DOHH2 (cell line): Measurements from ENCODE around the gene KAT7.

ENCODE experiments used
- EZH2phosphoT487 ChIP-seq: fragments of 200-600 bp; sonication (generic); IDR thresholded peaks from 2 replicates; pipeline ENCODE4 v1.6.1; 2017; ENCODE audit warnings: borderline replicate concordance, mild to moderate bottlenecking, antibody characterized with exemption, low read length, moderate library complexity, mixed read lengths
- TF ChIP-seq, protein P1 (sequence below): fragments of 200-600 bp; sonication (generic); IDR thresholded peaks from one replicate; pipeline ENCODE4 v1.5.1; 2014; ENCODE audit warnings: antibody characterized with exemption, mild to moderate bottlenecking, low read depth, low read length; ENCODE audit not compliant: poor library complexity, severe bottlenecking

DNA sequence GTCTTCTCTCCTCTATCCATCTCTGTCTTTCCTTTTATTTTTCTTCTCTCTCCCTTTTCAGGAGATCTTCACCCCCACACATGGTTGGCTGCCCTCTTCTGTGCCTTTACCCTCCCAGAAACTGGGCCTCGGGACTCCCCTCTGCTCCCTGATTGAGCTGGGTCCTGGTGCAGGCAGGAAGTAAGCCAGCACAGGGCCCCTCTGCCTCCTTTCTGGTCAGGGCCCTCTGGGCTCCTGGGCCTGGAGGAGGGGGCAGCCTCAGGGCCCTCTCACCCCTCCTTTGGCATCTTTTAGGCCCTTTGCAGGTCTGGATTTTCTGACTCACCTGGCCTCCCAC lies 80.5 kb downstream of the KAT7 start:
- TF ChIP-seq, protein P1, sequence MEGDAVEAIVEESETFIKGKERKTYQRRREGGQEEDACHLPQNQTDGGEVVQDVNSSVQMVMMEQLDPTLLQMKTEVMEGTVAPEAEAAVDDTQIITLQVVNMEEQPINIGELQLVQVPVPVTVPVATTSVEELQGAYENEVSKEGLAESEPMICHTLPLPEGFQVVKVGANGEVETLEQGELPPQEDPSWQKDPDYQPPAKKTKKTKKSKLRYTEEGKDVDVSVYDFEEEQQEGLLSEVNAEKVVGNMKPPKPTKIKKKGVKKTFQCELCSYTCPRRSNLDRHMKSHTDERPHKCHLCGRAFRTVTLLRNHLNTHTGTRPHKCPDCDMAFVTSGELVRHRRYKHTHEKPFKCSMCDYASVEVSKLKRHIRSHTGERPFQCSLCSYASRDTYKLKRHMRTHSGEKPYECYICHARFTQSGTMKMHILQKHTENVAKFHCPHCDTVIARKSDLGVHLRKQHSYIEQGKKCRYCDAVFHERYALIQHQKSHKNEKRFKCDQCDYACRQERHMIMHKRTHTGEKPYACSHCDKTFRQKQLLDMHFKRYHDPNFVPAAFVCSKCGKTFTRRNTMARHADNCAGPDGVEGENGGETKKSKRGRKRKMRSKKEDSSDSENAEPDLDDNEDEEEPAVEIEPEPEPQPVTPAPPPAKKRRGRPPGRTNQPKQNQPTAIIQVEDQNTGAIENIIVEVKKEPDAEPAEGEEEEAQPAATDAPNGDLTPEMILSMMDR, result no peak
- TF ChIP-seq EZH2phosphoT487, result no peak
